ENCODE measurements around the gene CZIB. TPM values are rescaled to one million over a fixed set of nuclear protein-coding genes. Genes with fewer than 3 reads are reported as not detected.
"Not testable (repeated sequence)": the region's sequence is repeated elsewhere in the genome, so short reads cannot be mapped to it uniquely, and the experiment has no call there.

CZIB gene
- total RNA-seq, 1 experiment from 2014 or later: 72.7 TPM

- Histone ChIP-seq H3K27ac (ENCODE audit: low read length) (no peak overlapping the region), H3K79me2 (ENCODE audit: low read length) (no peaks in the 10 kb centered on the region), H3K9ac (ENCODE audit: low read length) (no peak overlapping the region), H3K27me3 (ENCODE audit: low read length) (no peaks in the 10 kb centered on the region), H3K4me2 (ENCODE audit: low read depth, low read length, poor library complexity, severe bottlenecking) (no peak overlapping the region), H3K36me3 (ENCODE audit: insufficient read depth, low read length) (no peaks in the 10 kb centered on the region), H3K9me2 (replicated peaks; ENCODE audit: insufficient read depth, low read length) (no peaks in the 10 kb centered on the region), H2AFZ (ENCODE audit: low read length) (no peak overlapping the region), H3K9me3 (ENCODE audit: low read length) (no peaks in the 10 kb centered on the region), H3K4me1 (ENCODE audit: low read length) (no peaks in the 10 kb centered on the region), H3K4me3 (ENCODE audit: low read length) (no peak overlapping the region), H4K20me1 (ENCODE audit: insufficient read depth, low read depth, low read length) (no peaks in the 10 kb centered on the region)
- DNase-seq: no peak
Measured at GRCh38 chr1:53190210-53190611, 30.2 kb downstream of the CZIB start.

DNA sequence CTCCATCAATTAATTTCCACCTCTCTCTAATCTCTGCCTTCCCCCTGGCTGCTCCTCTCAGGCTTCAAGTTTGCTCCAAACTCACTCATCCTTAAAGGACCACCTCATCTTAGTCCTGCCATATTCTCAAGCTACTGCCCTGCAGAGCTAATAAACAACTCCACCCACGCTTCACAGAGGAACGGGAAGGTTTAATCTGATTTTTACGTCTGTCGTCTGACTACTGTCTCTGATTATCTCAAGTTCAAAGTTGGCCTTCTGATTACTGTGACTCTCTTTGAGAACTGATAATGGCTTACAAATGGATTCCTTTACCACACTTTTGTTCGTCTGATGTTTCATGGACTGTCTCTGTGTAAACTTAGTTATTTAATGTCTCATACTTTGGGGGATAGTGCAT is 31.4 kb downstream of the CZIB start:
- Histone ChIP-seq H3K79me2 (ENCODE audit: low read length) (no peaks in the 10 kb centered on the region), H3K4me2 (ENCODE audit: low read depth, low read length, poor library complexity, severe bottlenecking) (no peak overlapping the region), H2AFZ (ENCODE audit: low read length) (no peak overlapping the region), H3K4me1 (ENCODE audit: low read length) (no peaks in the 10 kb centered on the region), H4K20me1 (ENCODE audit: insufficient read depth, low read depth, low read length) (no peaks in the 10 kb centered on the region), H3K27me3 (ENCODE audit: low read length) (no peaks in the 10 kb centered on the region), H3K27ac (ENCODE audit: low read length) (no peak overlapping the region), H3K9ac (ENCODE audit: low read length) (no peak overlapping the region), H3K9me2 (replicated peaks; ENCODE audit: insufficient read depth, low read length) (no peaks in the 10 kb centered on the region), H3K36me3 (ENCODE audit: insufficient read depth, low read length) (no peaks in the 10 kb centered on the region), H3K9me3 (ENCODE audit: low read length) (no peaks in the 10 kb centered on the region), H3K4me3 (ENCODE audit: low read length) (no peak overlapping the region)
- no peak for DNase-seq

- no peak overlapping the region for H3K4me3 ChIP-seq (ENCODE audit: low read length)
- no peaks in the 10 kb centered on the region for H3K4me1 ChIP-seq (ENCODE audit: low read length)
- no peak overlapping the region for H3K27ac ChIP-seq (ENCODE audit: low read length)
- H3K9me2 ChIP-seq (replicated peaks; ENCODE audit: insufficient read depth, low read length): no peaks in the 10 kb centered on the region
- DNase-seq: no peak
- H3K36me3 ChIP-seq (ENCODE audit: insufficient read depth, low read length): no peaks in the 10 kb centered on the region
- H3K27me3 ChIP-seq (ENCODE audit: low read length): no peaks in the 10 kb centered on the region
- no peaks in the 10 kb centered on the region for H4K20me1 ChIP-seq (ENCODE audit: insufficient read depth, low read depth, low read length)
- no peaks in the 10 kb centered on the region for H3K79me2 ChIP-seq (ENCODE audit: low read length)
- H2AFZ ChIP-seq (ENCODE audit: low read length): no peak overlapping the region
- no peaks in the 10 kb centered on the region for H3K9me3 ChIP-seq (ENCODE audit: low read length)
- H3K9ac ChIP-seq (ENCODE audit: low read length): no peak overlapping the region
- no peak overlapping the region for H3K4me2 ChIP-seq (ENCODE audit: low read depth, low read length, poor library complexity, severe bottlenecking)
Measured at GRCh38 chr1:53188099-53188498, 32.3 kb downstream of the CZIB start.

DNA sequence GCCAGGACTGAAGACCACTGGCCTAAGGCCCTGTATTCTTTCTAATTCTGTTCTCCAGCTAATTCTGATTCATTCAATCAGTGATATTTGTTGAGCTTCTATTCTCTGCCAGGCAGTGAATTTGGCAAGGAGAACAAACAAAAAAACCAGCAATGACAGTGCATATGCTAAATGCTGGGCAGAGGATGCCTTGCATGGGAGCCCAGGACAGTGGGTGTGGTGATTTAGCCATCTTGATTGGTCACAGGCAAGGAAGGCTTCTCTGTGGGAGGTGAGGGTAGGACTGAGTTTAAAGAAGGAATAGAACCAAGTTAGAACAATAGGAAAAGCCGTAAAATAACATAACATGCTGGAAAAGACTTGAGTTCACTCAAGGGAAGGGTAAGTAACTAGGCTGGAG is 33.0 kb downstream of the CZIB start:
- no peak overlapping the region for H2AFZ ChIP-seq (ENCODE audit: low read length)
- H3K4me1 ChIP-seq (ENCODE audit: low read length): no peaks in the 10 kb centered on the region
- no peak overlapping the region for H3K4me2 ChIP-seq (ENCODE audit: low read depth, low read length, poor library complexity, severe bottlenecking)
- no peaks in the 10 kb centered on the region for H3K36me3 ChIP-seq (ENCODE audit: insufficient read depth, low read length)
- no peak overlapping the region for H3K4me3 ChIP-seq (ENCODE audit: low read length)
- H3K79me2 ChIP-seq (ENCODE audit: low read length): no peaks in the 10 kb centered on the region
- H3K27ac ChIP-seq (ENCODE audit: low read length): no peak overlapping the region
- H3K9me3 ChIP-seq (ENCODE audit: low read length): no peaks in the 10 kb centered on the region
- H3K27me3 ChIP-seq (ENCODE audit: low read length): no peaks in the 10 kb centered on the region
- H4K20me1 ChIP-seq (ENCODE audit: insufficient read depth, low read depth, low read length): no peaks in the 10 kb centered on the region
- DNase-seq: no peak
- no peaks in the 10 kb centered on the region for H3K9me2 ChIP-seq (replicated peaks; ENCODE audit: insufficient read depth, low read length)
- no peak overlapping the region for H3K9ac ChIP-seq (ENCODE audit: low read length)

GRCh38 chr1:53186533-53186932 is 33.9 kb downstream of the CZIB start:
- Histone ChIP-seq H2AFZ (ENCODE audit: low read length) (no peak overlapping the region), H3K27me3 (ENCODE audit: low read length) (no peaks in the 10 kb centered on the region), H3K9ac (ENCODE audit: low read length) (no peak overlapping the region), H3K9me2 (replicated peaks; ENCODE audit: insufficient read depth, low read length) (no peaks in the 10 kb centered on the region), H3K9me3 (ENCODE audit: low read length) (no peaks in the 10 kb centered on the region), H3K27ac (ENCODE audit: low read length) (no peak overlapping the region), H4K20me1 (ENCODE audit: insufficient read depth, low read depth, low read length) (no peaks in the 10 kb centered on the region), H3K36me3 (ENCODE audit: insufficient read depth, low read length) (no peaks in the 10 kb centered on the region), H3K4me3 (ENCODE audit: low read length) (no peak overlapping the region), H3K4me1 (ENCODE audit: low read length) (no peaks in the 10 kb centered on the region), H3K79me2 (ENCODE audit: low read length) (no peaks in the 10 kb centered on the region), H3K4me2 (ENCODE audit: low read depth, low read length, poor library complexity, severe bottlenecking) (no peak overlapping the region)
- DNase-seq: no peak

- not testable (repeated sequence) for DNase-seq; H3K4me3 ChIP-seq (ENCODE audit: low read length); H3K36me3 ChIP-seq (ENCODE audit: insufficient read depth, low read length); H3K9me2 ChIP-seq (replicated peaks; ENCODE audit: insufficient read depth, low read length); H3K27me3 ChIP-seq (ENCODE audit: low read length); H2AFZ ChIP-seq (ENCODE audit: low read length); H3K9me3 ChIP-seq (ENCODE audit: low read length); H3K9ac ChIP-seq (ENCODE audit: low read length); H4K20me1 ChIP-seq (ENCODE audit: insufficient read depth, low read depth, low read length); H3K27ac ChIP-seq (ENCODE audit: low read length); H3K4me2 ChIP-seq (ENCODE audit: low read depth, low read length, poor library complexity, severe bottlenecking); H3K79me2 ChIP-seq (ENCODE audit: low read length); H3K4me1 ChIP-seq (ENCODE audit: low read length)
Measured at GRCh38 chr1:53185955-53186297, 34.5 kb downstream of the CZIB start.

DNA sequence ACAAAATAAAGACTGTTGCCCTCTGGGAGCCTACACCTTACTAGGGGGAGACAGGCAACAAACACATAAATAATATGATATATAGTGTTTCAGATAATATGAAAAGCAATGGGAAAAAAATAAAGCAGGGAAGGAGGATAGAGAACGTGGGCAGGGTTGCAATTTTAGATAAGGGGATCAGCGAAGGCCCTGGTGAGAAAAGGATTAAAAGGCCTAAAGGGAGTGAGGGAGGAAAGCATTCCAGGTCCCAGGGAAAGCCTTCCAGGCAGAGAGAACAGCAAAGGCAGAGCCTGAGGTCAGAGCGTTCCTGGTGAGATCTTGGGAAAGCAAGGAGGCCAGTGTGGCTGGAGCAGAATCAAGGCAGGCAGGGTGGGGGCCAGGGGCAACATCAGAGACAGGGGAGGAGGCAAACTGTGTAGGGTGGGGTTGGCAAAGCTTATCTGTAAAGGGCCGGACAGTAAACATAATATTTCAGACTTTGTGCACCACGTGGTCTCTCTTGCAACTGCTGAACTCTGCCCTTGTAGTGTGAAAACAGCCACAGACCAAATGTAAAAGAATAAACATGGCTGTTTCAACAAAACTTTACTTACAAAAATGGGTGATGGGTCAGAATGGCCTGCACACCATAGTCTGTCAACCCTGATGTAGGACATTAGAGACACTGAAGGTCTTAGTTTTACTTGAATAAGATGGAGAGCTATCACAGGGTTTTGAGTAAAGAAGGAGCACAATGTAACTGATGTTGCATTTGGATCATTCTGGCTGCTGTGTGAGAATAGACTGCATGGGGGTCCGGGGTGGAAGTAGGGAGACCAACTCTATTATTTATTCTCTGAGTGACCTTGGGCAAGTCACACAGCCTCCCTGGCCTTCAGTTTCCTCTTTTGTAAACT is 37.1 kb downstream of the CZIB start:
- H3K9ac ChIP-seq (ENCODE audit: low read length): no peak overlapping the region
- H3K27ac ChIP-seq (ENCODE audit: low read length): no peak overlapping the region
- H3K4me1 ChIP-seq (ENCODE audit: low read length): peaks cover 9% of the 10 kb centered on the region
- H3K36me3 ChIP-seq (ENCODE audit: insufficient read depth, low read length): no peaks in the 10 kb centered on the region
- H3K79me2 ChIP-seq (ENCODE audit: low read length): no peaks in the 10 kb centered on the region
- DNase-seq: no peak
- H3K9me3 ChIP-seq (ENCODE audit: low read length): no peaks in the 10 kb centered on the region
- no peak overlapping the region for H3K4me3 ChIP-seq (ENCODE audit: low read length)
- no peak overlapping the region for H2AFZ ChIP-seq (ENCODE audit: low read length)
- H3K9me2 ChIP-seq (replicated peaks; ENCODE audit: insufficient read depth, low read length): no peaks in the 10 kb centered on the region
- H3K27me3 ChIP-seq (ENCODE audit: low read length): no peaks in the 10 kb centered on the region
- H4K20me1 ChIP-seq (ENCODE audit: insufficient read depth, low read depth, low read length): no peaks in the 10 kb centered on the region
- no peak overlapping the region for H3K4me2 ChIP-seq (ENCODE audit: low read depth, low read length, poor library complexity, severe bottlenecking)

DNA sequence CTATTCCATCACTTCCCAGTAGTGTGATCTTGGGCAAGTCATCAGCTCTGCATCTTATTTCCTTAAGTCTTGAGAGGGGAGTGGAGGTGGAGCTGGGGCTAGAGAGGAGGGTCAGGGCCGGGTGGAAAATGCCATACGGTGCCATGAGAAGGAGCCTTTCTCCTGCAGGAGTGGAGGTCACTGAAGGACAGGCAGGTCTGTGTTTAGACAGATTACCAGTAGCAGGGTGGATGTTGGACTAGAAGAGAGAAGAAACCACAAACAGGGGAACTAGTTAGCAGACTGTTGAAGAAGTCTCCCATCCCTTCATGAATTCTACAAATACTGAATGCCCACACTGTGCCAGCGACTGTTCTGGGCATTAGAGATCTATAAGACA is 37.7 kb downstream of the CZIB start:
- Histone ChIP-seq H3K79me2 (ENCODE audit: low read length) (no peaks in the 10 kb centered on the region), H3K4me2 (ENCODE audit: low read depth, low read length, poor library complexity, severe bottlenecking) (no peak overlapping the region), H3K9me3 (ENCODE audit: low read length) (no peaks in the 10 kb centered on the region), H3K9ac (ENCODE audit: low read length) (no peak overlapping the region), H3K4me3 (ENCODE audit: low read length) (no peak overlapping the region), H3K36me3 (ENCODE audit: insufficient read depth, low read length) (no peaks in the 10 kb centered on the region), H4K20me1 (ENCODE audit: insufficient read depth, low read depth, low read length) (no peaks in the 10 kb centered on the region), H3K9me2 (replicated peaks; ENCODE audit: insufficient read depth, low read length) (no peaks in the 10 kb centered on the region), H3K4me1 (ENCODE audit: low read length) (peaks cover 9% of the 10 kb centered on the region), H3K27ac (ENCODE audit: low read length) (no peak overlapping the region), H2AFZ (ENCODE audit: low read length) (no peak overlapping the region), H3K27me3 (ENCODE audit: low read length) (no peaks in the 10 kb centered on the region)
- DNase-seq: no peak
